Amniotic epithelial cell (primary cell): ENCODE measurements around the gene SERGEF.

Experiments
- DNase-seq: peaks from one replicate; pipeline ENCODE4 v3.0.0-alpha.2; 2010; ENCODE audit warnings: low read depth

Gene SERGEF

GRCh38 chr11:17813391-17814059, 199.3 kb downstream of the SERGEF start:
- DNase-seq = peak; percentile 34

GRCh38 chr11:17812865-17813187, 200.0 kb downstream of the SERGEF start:
- DNase-seq = no peak

- no peak for DNase-seq
Measured at GRCh38 chr11:17812091-17812864, 200.6 kb downstream of the SERGEF start.

DNA sequence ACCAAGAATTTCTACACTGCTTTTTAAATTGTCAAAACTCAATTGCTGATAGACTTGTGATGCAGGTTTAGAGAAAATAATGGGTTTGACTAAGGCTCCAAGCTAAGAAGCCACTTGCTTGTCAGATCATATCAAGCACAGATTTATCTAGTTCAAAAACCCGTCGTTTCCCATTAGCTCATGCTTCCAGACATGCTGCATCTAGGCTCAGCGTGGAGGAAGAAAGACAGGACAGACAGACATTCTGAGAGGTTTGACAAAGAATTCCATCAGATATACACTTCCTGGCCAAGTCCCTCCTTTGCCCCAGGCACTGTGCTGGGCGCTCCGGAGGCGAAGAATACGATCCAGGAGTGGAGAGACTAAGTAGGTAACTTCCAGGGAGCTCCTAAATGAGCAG, 201.5 kb downstream of the SERGEF start:
- no peak for DNase-seq

DNA sequence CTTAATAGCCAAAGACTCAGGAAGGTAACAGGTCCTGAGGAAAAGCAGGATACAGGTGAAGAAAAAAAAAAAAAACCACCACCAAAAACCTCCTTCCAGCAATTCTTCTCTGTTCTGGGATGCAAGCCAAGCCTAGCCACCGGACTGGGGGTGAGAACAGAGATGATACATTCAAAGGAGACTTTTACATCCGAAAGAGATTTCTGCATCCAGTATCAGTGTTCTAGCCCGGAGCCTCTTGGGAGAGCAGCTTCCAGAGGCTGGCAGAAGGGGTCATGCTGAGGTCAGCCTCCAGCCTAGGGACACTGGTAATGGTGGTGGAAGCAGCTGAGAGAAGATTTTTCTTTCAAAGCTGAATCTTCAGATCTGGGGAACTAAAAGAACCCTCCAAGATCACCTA, 202.1 kb downstream of the SERGEF start:
- peak; percentile 68 for DNase-seq

GRCh38 chr11:17810041-17810440, 202.8 kb downstream of the SERGEF start:
- DNase-seq = no peak

GRCh38 chr11:17807034-17807433, 205.8 kb downstream of the SERGEF start:
- peak; percentile 19 for DNase-seq

DNA sequence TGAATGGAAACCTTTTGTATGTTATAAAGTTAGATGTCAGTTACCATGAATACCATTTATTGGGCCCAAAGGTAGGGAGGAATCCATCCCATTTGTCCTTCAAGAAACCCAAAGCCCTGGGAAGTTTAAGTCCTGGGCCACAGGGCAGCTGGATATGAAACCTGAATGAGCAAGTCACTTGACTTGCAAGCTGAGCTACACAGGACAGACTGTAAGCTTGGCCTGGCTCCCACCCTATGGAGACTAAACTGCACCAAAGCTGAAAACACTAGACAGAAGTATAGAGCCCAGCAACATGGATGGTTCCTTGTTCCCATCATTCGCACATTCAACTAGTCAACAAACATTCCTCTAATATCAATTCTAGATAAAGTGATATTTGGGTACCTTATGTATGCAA, 207.0 kb downstream of the SERGEF start:
- no peak for DNase-seq

GRCh38 chr11:17805043-17805442, 207.8 kb downstream of the SERGEF start:
- no peak for DNase-seq

GRCh38 chr11:17803754-17804334, 209.0 kb downstream of the SERGEF start:
- DNase-seq = no peak

DNA sequence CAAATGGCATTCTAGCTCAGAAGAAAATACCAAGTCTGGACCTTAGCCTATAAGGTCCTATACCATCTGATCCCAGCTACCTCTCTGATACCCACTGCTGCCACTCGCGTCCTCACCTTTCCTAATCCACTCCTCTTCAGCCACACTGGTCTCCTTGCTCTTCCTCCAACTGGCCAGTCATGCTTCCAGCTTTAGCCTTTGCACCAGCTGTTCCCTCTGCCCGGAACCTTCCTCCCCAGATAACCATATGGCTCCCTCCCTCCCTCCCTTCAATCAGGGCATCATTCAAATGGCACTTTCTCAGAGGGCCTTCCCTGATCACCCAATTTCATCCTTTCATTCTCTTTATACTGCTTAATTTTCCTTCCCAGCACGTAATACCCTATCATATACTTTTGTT, 210.4 kb downstream of the SERGEF start:
- no peak for DNase-seq

DNA sequence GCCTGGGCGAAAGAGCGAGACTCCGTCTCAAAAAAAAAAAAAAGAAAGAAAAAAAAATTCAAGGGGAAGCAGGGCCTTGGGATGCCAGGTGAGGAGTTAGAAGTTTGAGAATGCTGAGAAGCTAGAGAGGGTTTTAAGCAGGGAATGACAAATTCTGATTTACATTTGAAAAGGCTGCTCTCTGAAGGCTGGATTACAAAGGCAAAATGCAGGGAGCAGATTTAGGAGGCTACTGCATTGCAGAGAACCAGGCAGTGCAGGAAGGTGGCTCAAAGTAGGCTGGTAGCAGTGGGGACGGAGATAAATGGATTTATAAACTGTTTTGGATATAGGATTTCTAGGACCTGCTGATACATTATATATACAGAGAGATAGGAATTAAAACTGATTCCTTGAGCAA, 211.7 kb downstream of the SERGEF start:
- no peak for DNase-seq

DNA sequence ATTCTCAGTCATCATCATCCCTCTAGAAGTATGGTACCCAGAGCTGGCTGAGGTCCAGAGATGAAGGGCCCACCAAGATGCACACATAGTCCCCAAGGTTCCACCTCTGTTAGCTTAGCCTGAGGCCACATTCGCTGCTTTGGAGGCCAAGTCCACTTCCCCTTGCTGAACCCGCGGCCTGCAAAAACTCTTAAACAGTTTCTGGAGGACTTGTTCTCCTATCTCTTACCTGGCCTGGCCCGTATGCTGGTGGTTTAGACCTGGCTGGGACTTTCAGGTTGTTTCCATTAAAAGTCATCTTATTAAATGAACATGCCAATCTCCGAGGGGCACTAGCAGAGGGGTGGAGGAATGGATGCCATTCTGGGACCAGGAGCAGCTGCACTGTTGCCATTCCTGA, 213.7 kb downstream of the SERGEF start:
- no peak for DNase-seq

GRCh38 chr11:17798716-17799115, 214.1 kb downstream of the SERGEF start:
- no peak for DNase-seq

DNA sequence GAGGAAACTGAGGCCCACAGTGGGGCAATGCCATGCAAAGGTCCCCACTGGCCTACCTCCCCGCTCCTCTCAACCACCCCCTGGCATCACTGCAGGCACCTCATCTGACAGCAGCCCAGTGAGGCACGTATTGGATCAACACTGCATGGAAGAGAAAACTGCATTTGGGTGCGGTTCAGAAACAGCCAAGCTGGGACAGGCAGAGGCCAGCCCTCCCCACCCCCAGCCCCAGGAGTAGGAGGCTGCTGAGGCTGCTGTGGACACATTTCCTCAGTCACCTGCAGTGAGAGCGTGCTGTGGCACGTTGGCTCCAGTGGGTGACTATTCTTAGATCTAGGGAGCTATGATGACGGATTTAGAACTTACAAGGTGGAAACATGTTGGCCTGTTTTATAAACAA, 214.6 kb downstream of the SERGEF start:
- no peak for DNase-seq

GRCh38 chr11:17796154-17796553, 216.7 kb downstream of the SERGEF start:
- no peak for DNase-seq

GRCh38 chr11:17794981-17795380, 217.9 kb downstream of the SERGEF start:
- no peak for DNase-seq

DNA sequence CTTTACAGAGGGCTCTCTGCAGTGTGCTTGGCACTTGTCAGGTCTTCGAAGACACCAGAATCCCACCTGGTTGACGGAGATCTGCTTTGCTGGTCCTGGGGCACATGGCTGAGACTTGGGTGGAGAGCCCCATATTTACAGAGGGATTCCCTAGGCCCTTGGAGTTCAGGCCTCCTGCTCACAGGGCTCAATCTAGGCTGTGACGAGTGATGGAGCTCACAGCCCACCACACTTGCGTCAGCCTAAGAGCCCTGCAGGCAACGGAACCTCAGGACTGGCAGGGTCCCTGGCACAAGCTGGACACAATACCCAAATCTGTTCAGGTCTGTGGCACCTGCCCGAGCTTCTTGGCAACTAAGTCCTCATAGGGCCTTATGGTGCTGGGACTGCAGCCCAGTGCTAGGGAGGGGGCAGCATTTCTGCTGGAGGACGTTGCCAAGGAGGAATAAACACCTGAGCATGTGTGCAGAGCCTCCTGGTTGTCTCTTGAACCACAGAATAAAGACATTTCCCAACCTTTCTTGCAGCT, 219.1 kb downstream of the SERGEF start:
- no peak for DNase-seq

- DNase-seq = no peak
Measured at GRCh38 chr11:17792161-17792560, 220.7 kb downstream of the SERGEF start.

DNA sequence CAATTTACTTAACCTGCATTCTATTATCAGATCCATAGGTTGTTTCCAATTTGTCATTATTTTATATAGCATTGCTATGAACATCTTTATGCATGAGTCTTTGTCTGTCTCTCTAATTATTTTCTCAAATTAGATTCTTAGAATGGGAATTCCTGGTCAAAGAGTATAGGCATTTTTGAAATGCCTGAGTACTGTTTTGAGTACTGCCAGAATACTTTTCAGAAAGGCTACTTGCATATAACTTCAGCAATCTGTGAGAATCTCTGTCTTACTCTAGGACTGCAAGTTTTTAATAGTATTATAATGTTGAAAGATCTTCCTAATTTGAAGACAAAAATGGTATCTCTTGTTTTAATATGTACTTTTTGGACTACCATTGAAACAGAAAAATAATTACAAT, 221.7 kb downstream of the SERGEF start:
- peak; percentile 7 for DNase-seq

DNA sequence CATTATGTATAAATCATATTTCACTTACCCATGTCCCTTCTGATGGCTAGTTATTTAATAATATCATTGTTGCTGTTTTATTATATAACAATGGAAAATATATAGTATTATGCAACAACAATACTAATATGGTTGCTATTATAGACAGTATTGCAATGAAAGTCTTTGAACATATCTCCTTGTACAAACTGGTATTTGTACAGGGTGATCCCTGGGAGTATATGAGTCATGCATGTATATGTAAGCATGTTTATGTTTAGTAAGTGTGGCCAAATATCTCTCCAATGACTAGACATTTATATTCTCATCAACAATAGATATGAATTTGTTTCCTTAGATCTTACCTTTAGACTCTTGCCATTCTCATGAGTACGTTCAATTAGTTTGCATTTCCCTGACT, 222.4 kb downstream of the SERGEF start:
- DNase-seq = peak; percentile 75

DNA sequence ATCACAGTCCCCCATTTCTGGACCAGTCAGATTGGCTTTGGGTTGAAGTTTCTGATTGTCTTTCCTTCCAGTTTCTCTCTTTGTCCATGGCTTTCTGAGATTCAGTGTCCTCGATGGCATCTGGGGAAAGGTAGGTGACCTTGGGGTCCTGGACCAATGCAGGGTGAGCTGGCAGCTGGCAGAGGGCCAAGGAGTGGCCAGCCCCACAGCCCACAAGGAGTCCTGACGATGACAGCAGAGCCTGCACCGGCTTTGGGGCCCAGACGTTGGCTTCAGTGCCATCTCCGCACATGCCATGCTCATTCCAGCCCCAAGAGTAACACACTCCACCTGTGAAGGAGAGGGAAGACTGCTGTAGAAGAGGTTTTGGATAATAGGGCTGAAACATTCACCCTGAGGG, 224.8 kb downstream of the SERGEF start:
- no peak for DNase-seq

- peak; percentile 48 for DNase-seq
Measured at GRCh38 chr11:17786824-17787525, 225.9 kb downstream of the SERGEF start.
